Measurements from ENCODE around the gene TYW1B. TPM values are rescaled to one million over a fixed set of nuclear protein-coding genes. Genes with fewer than 3 reads are reported as not detected.
"Not testable (repeated sequence)": the region's sequence is repeated elsewhere in the genome, so short reads cannot be mapped to it uniquely, and the experiment has no call there.

TYW1B gene
- total RNA-seq, 1 experiment from 2014 or later, result 5.5 TPM

- not testable (repeated sequence) for H3K56ac ChIP-seq (ENCODE audit: insufficient read length, low read depth, low read length); H3T11ph ChIP-seq (ENCODE audit: low read length); H3K9me3 Mint-ChIP-seq; H4K5ac ChIP-seq (ENCODE audit: insufficient read length, low read depth, low read length); H2BK15ac ChIP-seq (ENCODE audit: low read depth, low read length); H3K9ac ChIP-seq (ENCODE audit: extremely low read depth, insufficient read length, low read length); H2BK20ac ChIP-seq (ENCODE audit: low read depth, low read length, poor library complexity, severe bottlenecking); H3K4me3 Mint-ChIP-seq; H3K27me3 ChIP-seq (ENCODE audit: insufficient read depth, low read length); H3K36me3 Mint-ChIP-seq (ENCODE audit: insufficient read depth in 1 of 3, low read depth in 3 of 3); H3K27ac ChIP-seq (ENCODE audit: insufficient read length, low read depth, low read length); H3K27me3 Mint-ChIP-seq (ENCODE audit: low read depth); H3K4me1 ChIP-seq (ENCODE audit: insufficient read depth, low read length); H3K79me2 ChIP-seq (ENCODE audit: insufficient read depth, low read length); H2BK12ac ChIP-seq (ENCODE audit: insufficient read length, low read depth, low read length); H2AK5ac ChIP-seq (ENCODE audit: insufficient read length, low read length); H3K4ac ChIP-seq (ENCODE audit: low read depth, low read length); H2AFZ ChIP-seq (ENCODE audit: low read length); H3K23ac ChIP-seq (ENCODE audit: insufficient read length, low read depth, low read length); H3K9me3 ChIP-seq (ENCODE audit: control insufficient read depth, low read depth, low read length); H4K20me1 ChIP-seq (ENCODE audit: control insufficient read depth, insufficient read depth, insufficient read length); H4K91ac ChIP-seq (ENCODE audit: insufficient read length, low read depth, low read length); H3K18ac ChIP-seq (ENCODE audit: insufficient read length, low read depth, low read length); H3K4me2 ChIP-seq (ENCODE audit: insufficient read depth, insufficient read length, low read length); H3K23me2 ChIP-seq (ENCODE audit: insufficient read length, low read depth, low read length, poor library complexity, severe bottlenecking); H3K79me1 ChIP-seq (ENCODE audit: insufficient read depth, low read depth, low read length, poor library complexity, severe bottlenecking); H2BK120ac ChIP-seq (ENCODE audit: low read depth, low read length, poor library complexity, severe bottlenecking); DNase-seq; H3K14ac ChIP-seq (ENCODE audit: insufficient read depth, low read length); H4K8ac ChIP-seq (replicated peaks; ENCODE audit: insufficient read length, low read depth, low read length); H2BK5ac ChIP-seq (ENCODE audit: insufficient read length, low read length); H3K4me1 Mint-ChIP-seq
- WGBS (ENCODE audit: extremely low coverage, insufficient read length, low lambda C conversion rate), result no CpG with 5 or more reads among the region's 9 CpGs
- peak overlapping the region in 1 of 3 experiments; percentile 35; a peak in 1 of 7 replicates for H3K27ac Mint-ChIP-seq
Measured at GRCh38 chr7:72858846-72859400, 30.9 kb upstream of the TYW1B start.

GRCh38 chr7:72857925-72858324 is 29.9 kb upstream of the TYW1B start:
- not testable (repeated sequence) for DNase-seq; H4K8ac ChIP-seq (replicated peaks; ENCODE audit: insufficient read length, low read depth, low read length); H3K79me2 ChIP-seq (ENCODE audit: insufficient read depth, low read length); H2BK15ac ChIP-seq (ENCODE audit: low read depth, low read length); H3K27ac ChIP-seq (ENCODE audit: insufficient read length, low read depth, low read length); H3K18ac ChIP-seq (ENCODE audit: insufficient read length, low read depth, low read length); H3K9me3 Mint-ChIP-seq; H3K4me2 ChIP-seq (ENCODE audit: insufficient read depth, insufficient read length, low read length); H3K79me1 ChIP-seq (ENCODE audit: insufficient read depth, low read depth, low read length, poor library complexity, severe bottlenecking); H3K4me1 Mint-ChIP-seq; H2BK5ac ChIP-seq (ENCODE audit: insufficient read length, low read length); H3K9ac ChIP-seq (ENCODE audit: extremely low read depth, insufficient read length, low read length); H3K27ac Mint-ChIP-seq; H3T11ph ChIP-seq (ENCODE audit: low read length); H4K91ac ChIP-seq (ENCODE audit: insufficient read length, low read depth, low read length); H3K23me2 ChIP-seq (ENCODE audit: insufficient read length, low read depth, low read length, poor library complexity, severe bottlenecking); H3K9me3 ChIP-seq (ENCODE audit: control insufficient read depth, low read depth, low read length); H3K56ac ChIP-seq (ENCODE audit: insufficient read length, low read depth, low read length); H3K14ac ChIP-seq (ENCODE audit: insufficient read depth, low read length); H2AFZ ChIP-seq (ENCODE audit: low read length); H2BK120ac ChIP-seq (ENCODE audit: low read depth, low read length, poor library complexity, severe bottlenecking); H4K5ac ChIP-seq (ENCODE audit: insufficient read length, low read depth, low read length); H3K36me3 Mint-ChIP-seq (ENCODE audit: insufficient read depth in 1 of 3, low read depth in 3 of 3); H4K20me1 ChIP-seq (ENCODE audit: control insufficient read depth, insufficient read depth, insufficient read length); H3K23ac ChIP-seq (ENCODE audit: insufficient read length, low read depth, low read length); H3K27me3 ChIP-seq (ENCODE audit: insufficient read depth, low read length); H2BK20ac ChIP-seq (ENCODE audit: low read depth, low read length, poor library complexity, severe bottlenecking); H2BK12ac ChIP-seq (ENCODE audit: insufficient read length, low read depth, low read length); H3K4me1 ChIP-seq (ENCODE audit: insufficient read depth, low read length); H3K27me3 Mint-ChIP-seq (ENCODE audit: low read depth); H3K4ac ChIP-seq (ENCODE audit: low read depth, low read length); H2AK5ac ChIP-seq (ENCODE audit: insufficient read length, low read length); H3K4me3 Mint-ChIP-seq
- no CpG with 5 or more reads among the region's 1 CpG for WGBS (ENCODE audit: extremely low coverage, insufficient read length, low lambda C conversion rate)

All from H9 (cell line).